AG04449 (cell line): Measurements from ENCODE around the gene CDK16.

Experiments used
- CTCF ChIA-PET: fragments of 350-600 bp; formaldehyde crosslinking; extraction: SDS; loops from one replicate; lab custom pipeline; 2021; ENCODE audit warnings: antibody characterized with exemption; lab: Yijun Ruan, JAX
- POLR2A ChIA-PET: fragments of 400-600, 350-600 bp; formaldehyde crosslinking; extraction: SDS; loops from one replicate; lab custom pipeline; 2020; ENCODE audit warnings: antibody characterized with exemption, inconsistent platforms; lab: Yijun Ruan, JAX
- DNase-seq: peaks from one replicate; pipeline ENCODE4 v3.0.0-alpha.2; 2010; ENCODE audit warnings: low read depth, low spot score
- H3K4me3 ChIP-seq: 2 replicates; pipeline ENCODE4 v1.5.1; 2011; ENCODE audit warnings: low read depth, mild to moderate bottlenecking, control low read depth, low read length
- TF ChIP-seq, protein P1 (sequence below): IDR thresholded peaks from one replicate; pipeline ENCODE4 v1.5.1; 2011; ENCODE audit warnings: mild to moderate bottlenecking, moderate library complexity, low read length, control low read depth, inconsistent platforms; ENCODE audit not compliant: insufficient read depth; ENCODE audit errors: missing control alignments

Gene CDK16

GRCh38 chrX:47239199-47239598 lies 20.7 kb downstream of the CDK16 start:
- POLR2A ChIA-PET: no interaction called here
- H3K4me3 ChIP-seq: no peak overlapping the region
- TF ChIP-seq, protein P1, sequence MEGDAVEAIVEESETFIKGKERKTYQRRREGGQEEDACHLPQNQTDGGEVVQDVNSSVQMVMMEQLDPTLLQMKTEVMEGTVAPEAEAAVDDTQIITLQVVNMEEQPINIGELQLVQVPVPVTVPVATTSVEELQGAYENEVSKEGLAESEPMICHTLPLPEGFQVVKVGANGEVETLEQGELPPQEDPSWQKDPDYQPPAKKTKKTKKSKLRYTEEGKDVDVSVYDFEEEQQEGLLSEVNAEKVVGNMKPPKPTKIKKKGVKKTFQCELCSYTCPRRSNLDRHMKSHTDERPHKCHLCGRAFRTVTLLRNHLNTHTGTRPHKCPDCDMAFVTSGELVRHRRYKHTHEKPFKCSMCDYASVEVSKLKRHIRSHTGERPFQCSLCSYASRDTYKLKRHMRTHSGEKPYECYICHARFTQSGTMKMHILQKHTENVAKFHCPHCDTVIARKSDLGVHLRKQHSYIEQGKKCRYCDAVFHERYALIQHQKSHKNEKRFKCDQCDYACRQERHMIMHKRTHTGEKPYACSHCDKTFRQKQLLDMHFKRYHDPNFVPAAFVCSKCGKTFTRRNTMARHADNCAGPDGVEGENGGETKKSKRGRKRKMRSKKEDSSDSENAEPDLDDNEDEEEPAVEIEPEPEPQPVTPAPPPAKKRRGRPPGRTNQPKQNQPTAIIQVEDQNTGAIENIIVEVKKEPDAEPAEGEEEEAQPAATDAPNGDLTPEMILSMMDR: no peak
- DNase-seq: no peak
- CTCF ChIA-PET: interaction anchor here (0.9 kb wide), 1 partner anchor 145 kb away, joined by 3 read pairs; no protein-coding TSS in a partner anchor

DNA sequence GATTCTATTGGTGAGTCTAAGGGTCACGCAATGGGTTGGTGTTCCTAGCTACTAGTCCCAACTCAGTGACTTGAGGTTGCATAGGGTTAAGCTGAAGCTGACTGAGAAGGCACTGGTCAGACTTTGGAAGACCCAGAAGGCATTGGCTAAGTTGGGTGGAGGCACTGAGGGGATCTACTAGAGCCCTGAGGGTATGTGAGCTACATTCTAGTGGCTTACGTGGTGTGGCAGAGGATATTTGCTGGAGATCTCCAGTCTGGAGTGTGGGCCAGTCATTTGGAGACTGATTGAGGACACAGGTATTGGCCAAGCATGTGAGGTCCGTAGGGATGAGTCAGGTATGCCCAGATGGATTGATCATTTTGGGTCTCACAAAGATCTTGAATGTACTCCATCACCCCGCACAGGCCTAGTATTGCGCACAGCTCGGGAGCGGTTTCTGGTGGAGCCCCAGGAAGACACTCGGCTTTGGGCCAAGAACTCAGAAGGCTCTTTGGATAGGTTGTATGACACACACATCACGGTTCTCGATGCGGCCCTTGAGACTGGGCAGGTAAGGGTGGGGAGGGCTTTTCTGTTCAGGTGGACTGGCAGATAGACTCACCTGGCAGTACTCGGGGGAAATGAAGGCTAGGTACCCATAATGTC lies 21.5 kb downstream of the CDK16 start:
- ChIA-PET POLR2A (interaction anchor here (1.1 kb wide), 1 partner anchor 22 kb away, joined by 3 read pairs; no protein-coding TSS in a partner anchor), CTCF (interaction anchor here (0.9 kb wide), 1 partner anchor 144 kb away, joined by 3 read pairs; no protein-coding TSS in a partner anchor)
- TF ChIP-seq, protein P1: no peak
- H3K4me3 ChIP-seq: no peak overlapping the region
- no peak for DNase-seq

- TF ChIP-seq, protein P1: no peak
- no peak for DNase-seq
- no peak overlapping the region for H3K4me3 ChIP-seq
- ChIA-PET POLR2A (interaction anchor here (1.1 kb wide), 1 partner anchor 23 kb away, joined by 3 read pairs; no protein-coding TSS in a partner anchor), CTCF (no interaction called here)
Observed at GRCh38 chrX:47240619-47241018, 22.1 kb downstream of the CDK16 start.

- H3K4me3 ChIP-seq: no peak overlapping the region
- CTCF ChIA-PET: no interaction called here
- TF ChIP-seq, protein P1: no peak
- POLR2A ChIA-PET: interaction anchor here (1.1 kb wide), 1 partner anchor 24 kb away, joined by 3 read pairs; no protein-coding TSS in a partner anchor
- no peak for DNase-seq
Observed at GRCh38 chrX:47241201-47242011, 22.9 kb downstream of the CDK16 start.

- ChIA-PET POLR2A (no interaction called here), CTCF (no interaction called here)
- no peak overlapping the region for H3K4me3 ChIP-seq
- DNase-seq: no peak
- TF ChIP-seq, protein P1: no peak
Observed at GRCh38 chrX:47242321-47242720, 23.8 kb downstream of the CDK16 start.

DNA sequence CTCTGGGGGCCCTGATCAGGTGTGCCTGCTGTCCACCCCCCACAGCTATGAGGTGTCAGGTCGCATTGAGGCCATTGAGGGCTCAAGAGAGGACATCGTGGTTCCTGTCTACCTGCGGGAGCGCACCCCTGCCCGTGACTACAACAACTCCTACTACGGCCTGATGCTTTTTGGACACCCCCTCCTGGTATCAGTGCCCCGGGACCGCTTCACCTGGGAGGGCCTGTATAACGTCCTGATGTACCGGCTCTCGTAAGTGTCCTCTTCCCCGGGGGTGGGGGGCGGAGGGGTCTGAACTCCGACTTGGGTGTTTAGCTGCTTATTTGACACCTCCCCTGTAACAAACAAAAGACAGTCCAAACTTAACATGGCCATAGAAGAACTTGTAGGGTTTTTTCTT lies 24.9 kb downstream of the CDK16 start:
- TF ChIP-seq, protein P1: no peak
- no peak for DNase-seq
- no peak overlapping the region for H3K4me3 ChIP-seq
- ChIA-PET POLR2A (no interaction called here), CTCF (no interaction called here)
